Placental epithelial cell (primary cell): ENCODE results near the gene COL16A1. TPM values are rescaled to one million over a fixed set of nuclear protein-coding genes. Genes with fewer than 3 reads are reported as not detected.

Experiments
- total RNA-seq: library from RNA; depleted of rRNA; stranded (reverse); fragments of >200 nt; gene quantifications from 2 replicates; pipeline ENCODE4 v1.2.3, GENCODE V29; 2012

Gene COL16A1
- 26.6 and 99.7 TPM in 2 replicates for total RNA-seq

DNA sequence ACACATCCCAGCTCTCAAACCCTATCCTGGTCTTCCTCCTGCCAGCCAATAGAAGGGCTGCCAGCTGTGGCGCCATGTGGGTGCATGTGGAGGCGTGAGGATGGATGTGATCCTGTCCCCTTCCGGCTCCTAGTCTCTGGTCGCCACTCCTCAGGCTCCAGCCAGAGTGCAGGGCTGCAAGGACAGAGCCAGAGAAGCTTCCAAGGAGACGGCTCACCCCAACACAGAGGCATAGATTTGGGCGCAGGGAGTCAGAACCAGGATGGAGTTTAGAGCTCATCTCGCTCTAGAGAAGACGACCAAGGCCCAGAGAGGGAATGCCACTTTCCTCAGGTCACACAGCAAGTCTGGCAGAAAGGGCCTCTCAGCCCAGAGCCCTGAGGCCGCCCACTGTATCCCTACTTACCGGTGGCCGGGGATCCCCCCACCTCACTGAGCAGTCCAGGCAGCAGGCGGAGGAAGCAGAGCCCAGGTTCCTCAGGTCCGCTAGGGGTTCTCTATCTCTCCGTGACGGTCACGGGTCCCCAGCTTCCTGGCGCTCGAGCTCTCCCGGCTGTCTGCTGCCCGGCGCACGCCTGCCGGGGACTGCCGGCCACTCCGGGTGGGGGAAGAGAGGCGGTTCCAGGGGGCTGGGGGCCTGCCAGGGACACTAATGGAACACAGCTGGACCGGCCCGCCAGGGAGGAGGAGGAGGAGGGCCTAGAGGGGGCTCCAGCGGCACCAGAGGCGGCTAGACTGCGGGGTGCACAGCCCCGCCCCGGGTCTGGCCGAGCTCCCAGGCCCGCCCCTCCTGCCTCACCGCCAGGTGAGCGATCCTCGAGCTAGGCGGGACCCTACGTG is at the start of gene COL16A1:
Gene COL16A1, minus strand, starts transcription at position 587 of the 840 bp plus-strand sequence. CDS start 1,824 bp downstream, outside the sequence.

GRCh38 chr1:31644560-31645273 is 59.1 kb downstream of the COL16A1 start, which contains the start of gene PEF1:
Gene PEF1 (minus strand): TSS chr1:31644876. CDS start chr1:31644864, 12 bp downstream.

DNA sequence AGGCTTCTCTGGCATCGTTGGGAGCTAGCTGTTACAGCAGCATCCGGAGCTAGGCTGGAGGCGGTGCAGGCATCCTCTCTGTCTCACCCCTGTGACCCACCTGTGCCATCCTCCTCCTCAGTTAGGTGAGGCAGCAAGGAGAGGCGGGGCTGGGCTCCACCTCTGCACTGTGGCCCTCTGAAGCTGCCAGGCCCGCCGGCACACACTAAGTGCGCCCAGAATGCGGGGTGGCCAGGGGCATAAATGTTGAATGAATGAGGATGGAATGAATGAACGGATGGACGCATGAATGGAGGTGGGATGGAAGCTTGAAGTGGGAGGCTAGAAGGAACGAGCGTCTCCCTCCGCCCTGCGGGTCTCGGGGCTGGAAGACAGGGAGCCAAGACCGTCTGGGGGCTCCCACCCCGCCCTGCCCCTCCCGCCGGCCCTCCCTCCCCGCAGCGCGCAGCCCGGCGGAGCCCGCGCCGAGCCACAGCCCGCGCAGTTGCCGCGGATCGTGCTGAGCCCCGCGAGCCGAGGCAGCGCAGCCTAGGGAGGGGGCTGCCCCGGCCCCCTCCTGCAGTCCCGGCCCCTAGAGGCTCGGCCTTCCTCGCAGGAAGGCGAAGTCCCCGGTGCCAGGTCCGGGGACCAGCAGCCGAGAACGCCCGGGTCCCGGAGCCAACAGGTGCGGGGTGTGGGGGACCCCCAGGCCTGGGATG is 86.5 kb downstream of the COL16A1 start, which contains the start of gene HCRTR1:
Gene HCRTR1, plus strand, starts transcription at position 472 of the 698 bp plus-strand sequence. CDS start 1,504 bp downstream, outside the sequence.

Other genes with a start within 250 kb of the COL16A1 start
- 13.3 and 119 TPM in 2 replicates for gene TINAGL1, start 127.5 kb downstream of the COL16A1 start, total RNA-seq
- not detected in 2 replicates for gene HCRTR1, start 86.3 kb downstream of the COL16A1 start, total RNA-seq
- 86.0 and 108 TPM in 2 replicates for gene PEF1, start 59.1 kb downstream of the COL16A1 start, total RNA-seq
- gene ADGRB2, start 60.3 kb upstream of the COL16A1 start, total RNA-seq = 1.8 and 4.3 TPM in 2 replicates
- 0.54 and 0.79 TPM in 2 replicates for gene SPOCD1, start 112.0 kb upstream of the COL16A1 start, total RNA-seq
- gene PTP4A2, start 234.4 kb upstream of the COL16A1 start, total RNA-seq = 168 and 335 TPM in 2 replicates